K562 (cell line): ENCODE data around the gene TSPOAP1. TPM values are rescaled to one million over a fixed set of nuclear protein-coding genes. Genes with fewer than 3 reads are reported as not detected.

Experiments
- E2F3 ChIP-seq: fragments of 250-450 bp; sonication (Bioruptor Pico); IDR thresholded peaks from 2 replicates; pipeline ENCODE4 v1.4.0; 2020; ENCODE audit warnings: mild to moderate bottlenecking
- KLF1 ChIP-seq: fragments of 450-650 bp; IDR thresholded peaks from 2 replicates; pipeline ENCODE4 v1.6.1; 2016; ENCODE audit warnings: missing genetic modification characterization, missing compliant biosample characterization
- KLF10 ChIP-seq: fragments of 250-450 bp; sonication (Bioruptor Pico); IDR thresholded peaks from 2 replicates; pipeline ENCODE4 v1.6.1; 2021; ENCODE audit warnings: matching md5 sums
- PHTF2 ChIP-seq: fragments of 250-450 bp; sonication (Bioruptor Pico); IDR thresholded peaks from 2 replicates; pipeline ENCODE4 v1.5.0; 2021; ENCODE audit warnings: mild to moderate bottlenecking
- RAD21 ChIP-seq, 2 experiments: fragments of 250-450 bp in 1 of 2; fragments of 450-650 bp in 1 of 2; sonication (Bioruptor Pico) in 1 of 2; formaldehyde crosslinking in 1 of 2; IDR thresholded peaks in 1 of 2; conservative IDR thresholded peaks in 1 of 2; 2 replicates each; pipeline versions ENCODE4 v1.4.0 to v1.8.0; 2020 to 2022; ENCODE audit warnings: mild to moderate bottlenecking in 2 of 2, moderate library complexity in 1 of 2
- SIX5 ChIP-seq, 2 experiments: IDR thresholded peaks; 2 replicates each; pipeline ENCODE4 v1.6.1; 2011; ENCODE audit warnings: low read length in 2 of 2, borderline replicate concordance in 1 of 2, low read depth in 1 of 2, mild to moderate bottlenecking in 1 of 2, moderate library complexity in 1 of 2; ENCODE audit not compliant: insufficient read depth in 1 of 2
- SMARCB1 ChIP-seq: IDR thresholded peaks from 2 replicates; pipeline ENCODE4 v1.6.1; 2011; ENCODE audit warnings: improper control_type of control experiment, low read depth; ENCODE audit not compliant: insufficient read length
- ZFP1 ChIP-seq: fragments of 450-650 bp; formaldehyde crosslinking; IDR thresholded peaks from 2 replicates; pipeline ENCODE4 v1.4.0; 2020; ENCODE audit warnings: mild to moderate bottlenecking, mixed read lengths
- ZNF197 ChIP-seq: fragments of 200-800 bp; sonication (Bioruptor generic); IDR thresholded peaks from 2 replicates; pipeline ENCODE4 v1.6.1; 2016; ENCODE audit warnings: low read depth, missing genetic modification characterization, missing compliant biosample characterization
- ZNF274 ChIP-seq: IDR thresholded peaks from 2 replicates; pipeline ENCODE4 v1.6.1; 2011; ENCODE audit warnings: low read depth, mild to moderate bottlenecking, low read length, moderate library complexity, borderline replicate concordance
- ZNF316 ChIP-seq: fragments of 450-650 bp; IDR thresholded peaks from 2 replicates; pipeline ENCODE4 v1.6.1; 2016
- ZNF584 ChIP-seq: fragments of 200-800 bp; sonication (Bioruptor generic); IDR thresholded peaks from 2 replicates; pipeline ENCODE4 v1.6.1; 2016; ENCODE audit warnings: low read depth, mild to moderate bottlenecking, missing genetic modification characterization, missing compliant biosample characterization
- polyA plus RNA-seq, 8 experiments: library from polyadenylated mRNA; depleted of rRNA in 4 of 8; stranded (reverse) in 5 of 8; unstranded in 3 of 8; fragments of >200 nt; fragmentation: Nextera tagmentation in 2 of 8; fragmentation: Illumina TruSeq in 1 of 8; extraction: Ambion mirVana in 2 of 8; extraction: Trizol in 1 of 8; gene quantifications; 2 replicates each; pipeline versions ENCODE4 v1.2.1 to v1.2.3, GENCODE V29; 2011 to 2014; ENCODE audit warnings: inconsistent platforms in 1 of 8, missing spikeins in 1 of 8
- total RNA-seq, 7 experiments: library from RNA; depleted of rRNA in 6 of 7; stranded (reverse); fragments of >200 nt in 6 of 7; fragmentation: Illumina TruSeq in 2 of 7; extraction: Trizol in 2 of 7; gene quantifications; 2 replicates each; pipeline versions ENCODE4 v1.2.1 to v1.2.3, GENCODE V29; 2011 to 2021; ENCODE audit warnings: low replicate concordance in 1 of 7
- TF ChIP-seq, protein P1 (sequence below), 3 experiments: IDR thresholded peaks in 2 of 3; conservative IDR thresholded peaks in 1 of 3; 2 replicates each; pipeline ENCODE4 v1.5.1; 2011 to 2012; ENCODE audit warnings: low read length in 3 of 3, mild to moderate bottlenecking in 3 of 3, control low read depth in 2 of 3, improper control_type of control experiment in 1 of 3, inconsistent platforms in 1 of 3, low read depth in 1 of 3, mixed read lengths in 1 of 3, moderate library complexity in 1 of 3; ENCODE audit not compliant: insufficient read depth in 2 of 3
- TF ChIP-seq, protein P2 (sequence below): fragments of 250-450 bp; sonication (Bioruptor Pico); IDR thresholded peaks from 2 replicates; pipeline ENCODE4 v1.5.0; 2021
- TF ChIP-seq, protein P3 (sequence below): sonication (generic); formaldehyde crosslinking; IDR thresholded peaks from 2 replicates; pipeline ENCODE4 v1.9.0; 2022; ENCODE audit warnings: mild to moderate bottlenecking, missing genetic modification reagents
- TF ChIP-seq, protein P4 (sequence below): fragments of 250-450 bp; sonication (Bioruptor Pico); IDR thresholded peaks from 2 replicates; pipeline ENCODE4 v1.5.0; 2020; ENCODE audit warnings: mild to moderate bottlenecking

TSPOAP1 gene
- total and polyA plus RNA-seq, 9 of the 15 experiments (the other 6 are each of a cell fraction or from before 2014, with no cell fraction given) = 0.87 to 3.9 (median 1.8) TPM; not detected in 2

DNA sequence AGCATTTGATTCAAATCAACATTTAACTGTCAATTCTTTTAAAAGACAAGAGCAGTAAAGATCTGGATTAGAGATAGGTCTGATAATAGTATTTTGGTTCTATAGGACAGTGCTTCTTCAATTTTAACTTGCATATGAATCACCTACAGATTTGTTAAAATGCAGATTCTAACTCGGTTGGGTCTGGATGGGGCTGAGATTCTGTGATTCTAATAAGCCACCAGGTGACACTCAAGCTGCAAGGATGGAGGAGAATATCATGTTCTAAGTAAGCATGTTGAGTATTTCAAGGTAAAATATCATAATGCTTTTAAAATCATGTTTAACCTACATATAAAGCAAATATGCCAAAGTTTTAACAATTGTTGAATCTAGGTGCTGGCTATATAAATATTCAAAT, 15.8 kb downstream of the TSPOAP1 start (continued):
- TF ChIP-seq, protein P1, sequence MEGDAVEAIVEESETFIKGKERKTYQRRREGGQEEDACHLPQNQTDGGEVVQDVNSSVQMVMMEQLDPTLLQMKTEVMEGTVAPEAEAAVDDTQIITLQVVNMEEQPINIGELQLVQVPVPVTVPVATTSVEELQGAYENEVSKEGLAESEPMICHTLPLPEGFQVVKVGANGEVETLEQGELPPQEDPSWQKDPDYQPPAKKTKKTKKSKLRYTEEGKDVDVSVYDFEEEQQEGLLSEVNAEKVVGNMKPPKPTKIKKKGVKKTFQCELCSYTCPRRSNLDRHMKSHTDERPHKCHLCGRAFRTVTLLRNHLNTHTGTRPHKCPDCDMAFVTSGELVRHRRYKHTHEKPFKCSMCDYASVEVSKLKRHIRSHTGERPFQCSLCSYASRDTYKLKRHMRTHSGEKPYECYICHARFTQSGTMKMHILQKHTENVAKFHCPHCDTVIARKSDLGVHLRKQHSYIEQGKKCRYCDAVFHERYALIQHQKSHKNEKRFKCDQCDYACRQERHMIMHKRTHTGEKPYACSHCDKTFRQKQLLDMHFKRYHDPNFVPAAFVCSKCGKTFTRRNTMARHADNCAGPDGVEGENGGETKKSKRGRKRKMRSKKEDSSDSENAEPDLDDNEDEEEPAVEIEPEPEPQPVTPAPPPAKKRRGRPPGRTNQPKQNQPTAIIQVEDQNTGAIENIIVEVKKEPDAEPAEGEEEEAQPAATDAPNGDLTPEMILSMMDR (IDR thresholded peaks at IDR 0.05 in 2 of 3, conservative IDR thresholded peaks at IDR 0.05 in 1 of 3; ENCODE audit: insufficient read depth in 2 of 3, low read depth in 1 of 3, low read length in 3 of 3) = peak; percentile 33 to 36 (median 34); a peak in 4 of 6 replicates
- TF ChIP-seq RAD21 (CRISPR knock-in tag; conservative IDR thresholded peaks at IDR 0.05 in 1 of 2, IDR thresholded peaks at IDR 0.05 in 1 of 2) = peak; percentile 40 to 65; a peak in 3 of 4 replicates
- TF ChIP-seq KLF10 (CRISPR knock-in tag) = no peak
- no peak for TF ChIP-seq SIX5 (IDR thresholded peaks at IDR 0.05; ENCODE audit: borderline replicate concordance in 1 of 2, insufficient read depth in 1 of 2, low read depth in 1 of 2, low read length in 2 of 2)
- TF ChIP-seq ZNF584 = no peak
- TF ChIP-seq KLF1 = no peak
- TF ChIP-seq, protein P2, sequence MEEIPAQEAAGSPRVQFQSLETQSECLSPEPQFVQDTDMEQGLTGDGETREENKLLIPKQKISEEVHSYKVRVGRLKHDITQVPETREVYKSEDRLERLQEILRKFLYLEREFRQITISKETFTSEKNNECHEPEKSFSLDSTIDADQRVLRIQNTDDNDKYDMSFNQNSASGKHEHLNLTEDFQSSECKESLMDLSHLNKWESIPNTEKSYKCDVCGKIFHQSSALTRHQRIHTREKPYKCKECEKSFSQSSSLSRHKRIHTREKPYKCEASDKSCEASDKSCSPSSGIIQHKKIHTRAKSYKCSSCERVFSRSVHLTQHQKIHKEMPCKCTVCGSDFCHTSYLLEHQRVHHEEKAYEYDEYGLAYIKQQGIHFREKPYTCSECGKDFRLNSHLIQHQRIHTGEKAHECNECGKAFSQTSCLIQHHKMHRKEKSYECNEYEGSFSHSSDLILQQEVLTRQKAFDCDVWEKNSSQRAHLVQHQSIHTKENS = no peak
- no peak for TF ChIP-seq ZFP1 (CRISPR knock-in tag)
- no peak for TF ChIP-seq E2F3 (CRISPR knock-in tag)
- TF ChIP-seq ZNF316 = no peak
- no peak for TF ChIP-seq PHTF2
- no peak for TF ChIP-seq ZNF274
- TF ChIP-seq ZNF197 (CRISPR knock-in tag) = no peak
- TF ChIP-seq SMARCB1 = no peak
- TF ChIP-seq, protein P3, sequence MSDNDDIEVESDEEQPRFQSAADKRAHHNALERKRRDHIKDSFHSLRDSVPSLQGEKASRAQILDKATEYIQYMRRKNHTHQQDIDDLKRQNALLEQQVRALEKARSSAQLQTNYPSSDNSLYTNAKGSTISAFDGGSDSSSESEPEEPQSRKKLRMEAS (CRISPR knock-in tag) = no peak
- TF ChIP-seq, protein P4, sequence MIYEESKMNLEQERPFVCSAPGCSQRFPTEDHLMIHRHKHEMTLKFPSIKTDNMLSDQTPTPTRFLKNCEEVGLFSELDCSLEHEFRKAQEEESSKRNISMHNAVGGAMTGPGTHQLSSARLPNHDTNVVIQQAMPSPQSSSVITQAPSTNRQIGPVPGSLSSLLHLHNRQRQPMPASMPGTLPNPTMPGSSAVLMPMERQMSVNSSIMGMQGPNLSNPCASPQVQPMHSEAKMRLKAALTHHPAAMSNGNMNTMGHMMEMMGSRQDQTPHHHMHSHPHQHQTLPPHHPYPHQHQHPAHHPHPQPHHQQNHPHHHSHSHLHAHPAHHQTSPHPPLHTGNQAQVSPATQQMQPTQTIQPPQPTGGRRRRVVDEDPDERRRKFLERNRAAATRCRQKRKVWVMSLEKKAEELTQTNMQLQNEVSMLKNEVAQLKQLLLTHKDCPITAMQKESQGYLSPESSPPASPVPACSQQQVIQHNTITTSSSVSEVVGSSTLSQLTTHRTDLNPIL = no peak
